Urinary bladder (tissue), 4 donors: ENCODE data around the gene CYTH3. TPM values are rescaled to one million over a fixed set of nuclear protein-coding genes. Genes with fewer than 3 reads are reported as not detected.
"Not testable (repeated sequence)": the region's sequence is repeated elsewhere in the genome, so short reads cannot be mapped to it uniquely, and the experiment has no call there.

Experiments
- DNase-seq: peaks from one replicate; pipeline ENCODE4 v3.0.0-alpha.2; 2015; ENCODE audit errors: extremely low spot score
- H3K27ac ChIP-seq: one replicate; pipeline ENCODE4 v1.5.1; 2013; ENCODE audit warnings: low read depth, mild to moderate bottlenecking, moderate library complexity
- H3K36me3 ChIP-seq: one replicate; pipeline ENCODE4 v1.6.1; 2013; ENCODE audit warnings: mild to moderate bottlenecking, moderate library complexity; ENCODE audit not compliant: insufficient read depth
- H3K4me1 ChIP-seq: one replicate; pipeline ENCODE4 v1.6.1; 2013; ENCODE audit warnings: mild to moderate bottlenecking, moderate library complexity; ENCODE audit not compliant: insufficient read depth
- H3K4me3 ChIP-seq: one replicate; pipeline ENCODE4 v1.5.1; 2013; ENCODE audit warnings: low read depth, low read length
- WGBS: extraction: QIAGEN DNeasy Blood & Tissue Kit; methylation state at CpG from one replicate; pipeline ENCODE4 v1.1.7; 2013; 5-methylcytosine and 5-hydroxymethylcytosine counted together
- polyA plus RNA-seq: library from polyadenylated mRNA; stranded (reverse); fragments of 200-250 nt; gene quantifications from one replicate; pipeline ENCODE4 v1.2.3, GENCODE V29; 2013
- total RNA-seq: library from RNA; depleted of rRNA; stranded (reverse); fragments of >200 nt; gene quantifications from one replicate; pipeline ENCODE4 v1.2.3, GENCODE V29; 2014
- donor health status: healthy with polysubstance abuse.
- donor health status: healthy.

Gene CYTH3
- total and polyA plus RNA-seq, 2 donors: 23.5 to 28.9 TPM

GRCh38 chr7:6291941-6292340, 19.5 kb upstream of the CYTH3 start:
- H3K4me3 ChIP-seq, H3K36me3 ChIP-seq, DNase-seq, H3K27ac ChIP-seq, H3K4me1 ChIP-seq: not testable (repeated sequence)
- WGBS: 89% methylated on average over 12 of the region's 12 CpGs

GRCh38 chr7:6291531-6291930, 19.1 kb upstream of the CYTH3 start:
- Histone ChIP-seq H3K4me3 (no peak overlapping the region), H3K27ac (no peak overlapping the region), H3K4me1 (no peaks in the 10 kb centered on the region), H3K36me3 (no peaks in the 10 kb centered on the region)
- DNase-seq: no peak
- WGBS: 96% methylated on average over 5 of the region's 5 CpGs

GRCh38 chr7:6290319-6290741, 17.9 kb upstream of the CYTH3 start:
- Histone ChIP-seq H3K4me3 (no peak overlapping the region), H3K27ac (no peak overlapping the region), H3K4me1 (no peaks in the 10 kb centered on the region), H3K36me3 (no peaks in the 10 kb centered on the region)
- no peak for DNase-seq
- 77% methylated on average over 9 of the region's 9 CpGs for WGBS

GRCh38 chr7:6288270-6288860, 15.9 kb upstream of the CYTH3 start:
- Histone ChIP-seq H3K27ac (no peak overlapping the region), H3K36me3 (no peaks in the 10 kb centered on the region), H3K4me3 (no peak overlapping the region), H3K4me1 (no peaks in the 10 kb centered on the region)
- DNase-seq: no peak
- WGBS: 98% methylated on average over 2 of the region's 2 CpGs

GRCh38 chr7:6286486-6286885, 14.1 kb upstream of the CYTH3 start:
- Histone ChIP-seq H3K36me3 (no peaks in the 10 kb centered on the region), H3K27ac (no peak overlapping the region), H3K4me1 (no peaks in the 10 kb centered on the region), H3K4me3 (no peak overlapping the region)
- no peak for DNase-seq
- 81% methylated on average over 8 of the region's 8 CpGs for WGBS

GRCh38 chr7:6284461-6285360, 12.3 kb upstream of the CYTH3 start:
- Histone ChIP-seq H3K36me3 (no peaks in the 10 kb centered on the region), H3K4me1 (no peaks in the 10 kb centered on the region), H3K27ac (no peak overlapping the region), H3K4me3 (no peak overlapping the region)
- 83% methylated on average over 20 of the region's 20 CpGs for WGBS
- DNase-seq: no peak

GRCh38 chr7:6284055-6284400, 11.6 kb upstream of the CYTH3 start:
- Histone ChIP-seq H3K27ac (no peak overlapping the region), H3K4me3 (no peak overlapping the region), H3K36me3 (no peaks in the 10 kb centered on the region), H3K4me1 (no peaks in the 10 kb centered on the region)
- 92% methylated on average over 7 of the region's 7 CpGs for WGBS
- no peak for DNase-seq

- 83% methylated on average over 9 of the region's 9 CpGs for WGBS
- not testable (repeated sequence) for DNase-seq
These were observed 11.1 kb upstream of the CYTH3 start for GRCh38 chr7:6283391-6284054.

GRCh38 chr7:6279937-6280336, 7.5 kb upstream of the CYTH3 start:
- H3K36me3 ChIP-seq: no peaks in the 10 kb centered on the region
- DNase-seq: no peak
- no peak overlapping the region for H3K4me3 ChIP-seq
- no peaks in the 10 kb centered on the region for H3K4me1 ChIP-seq
- 95% methylated on average over 5 of the region's 5 CpGs for WGBS
- H3K27ac ChIP-seq: no peak overlapping the region

More at GRCh38 chr7:6283391-6284054, 11.1 kb upstream of the CYTH3 start:
- H3K4me1 ChIP-seq, H3K4me3 ChIP-seq, H3K27ac ChIP-seq, H3K36me3 ChIP-seq: not testable (repeated sequence)

- Histone ChIP-seq H3K4me3 (no peak overlapping the region), H3K27ac (no peak overlapping the region), H3K36me3 (no peaks in the 10 kb centered on the region), H3K4me1 (no peaks in the 10 kb centered on the region)
- WGBS: 75% methylated on average over 3 of the region's 3 CpGs
- no peak for DNase-seq
These were observed 6.9 kb upstream of the CYTH3 start for GRCh38 chr7:6279341-6279740.

GRCh38 chr7:6278749-6279310, 6.4 kb upstream of the CYTH3 start:
- DNase-seq: no peak
- H3K27ac ChIP-seq: no peak overlapping the region

GRCh38 chr7:6277476-6277875, 5.1 kb upstream of the CYTH3 start:
- no peak for DNase-seq
- Histone ChIP-seq H3K27ac (no peak overlapping the region), H3K36me3 (no peaks in the 10 kb centered on the region), H3K4me3 (no peak overlapping the region), H3K4me1 (no peaks in the 10 kb centered on the region)
- WGBS: 84% methylated on average over 4 of the region's 4 CpGs

More at GRCh38 chr7:6278749-6279310, 6.4 kb upstream of the CYTH3 start:
- WGBS: 91% methylated on average over 9 of the region's 9 CpGs
- Histone ChIP-seq H3K4me3 (no peak overlapping the region), H3K36me3 (no peaks in the 10 kb centered on the region), H3K4me1 (no peaks in the 10 kb centered on the region)

GRCh38 chr7:6276911-6277408, 4.5 kb upstream of the CYTH3 start:
- Histone ChIP-seq H3K27ac (no peak overlapping the region), H3K4me1 (no peaks in the 10 kb centered on the region), H3K36me3 (no peaks in the 10 kb centered on the region), H3K4me3 (no peak overlapping the region)
- WGBS: 76% methylated on average over 9 of the region's 9 CpGs
- DNase-seq: no peak
